Stimulated activated CD8-positive, alpha-beta memory T cell treated with anti-CD3 and anti-CD28 coated beads, Interleukin-15, amount 100 ng/mL, for 48 hours (primary cell): Measurements from ENCODE around the gene FAM193A.
A peak's percentile ranks its signal among the peaks of the same experiment; 100 is the strongest.
"Not testable (repeated sequence)": the region's sequence is repeated elsewhere in the genome, so short reads cannot be mapped to it uniquely, and the experiment has no call there.

Source experiments
- DNase-seq, 2 donors: peaks; one replicate each; pipeline ENCODE4 v3.0.0-alpha.2; 2020; ENCODE audit warnings: low read depth in 2 of 2

FAM193A gene

GRCh38 chr4:2728221-2728620 lies 191.8 kb downstream of the FAM193A start:
- no peak for DNase-seq

- no peak for DNase-seq
These were observed 192.5 kb downstream of the FAM193A start for GRCh38 chr4:2728806-2729532.

GRCh38 chr4:2729533-2729875 lies 193.1 kb downstream of the FAM193A start:
- DNase-seq, result no peak

- DNase-seq, result no peak
These were observed 195.5 kb downstream of the FAM193A start for GRCh38 chr4:2731907-2732317.

GRCh38 chr4:2732526-2732925 lies 196.1 kb downstream of the FAM193A start:
- no peak for DNase-seq

- no peak for DNase-seq
These were observed 196.8 kb downstream of the FAM193A start for GRCh38 chr4:2733001-2733843.

- DNase-seq, result no peak
These were observed 197.6 kb downstream of the FAM193A start for GRCh38 chr4:2733844-2734574.

GRCh38 chr4:2734612-2735011 lies 198.2 kb downstream of the FAM193A start:
- DNase-seq, result no peak

- DNase-seq, result no peak
These were observed 199.4 kb downstream of the FAM193A start for GRCh38 chr4:2735869-2736268.

GRCh38 chr4:2738296-2738695 lies 201.8 kb downstream of the FAM193A start:
- not testable (repeated sequence) for DNase-seq

GRCh38 chr4:2741626-2742025 lies 205.2 kb downstream of the FAM193A start:
- no peak for DNase-seq

GRCh38 chr4:2742081-2742822 lies 205.8 kb downstream of the FAM193A start:
- no peak for DNase-seq

- no peak for DNase-seq
These were observed 206.5 kb downstream of the FAM193A start for GRCh38 chr4:2742823-2743517.

GRCh38 chr4:2743518-2744445 lies 207.3 kb downstream of the FAM193A start:
- no peak for DNase-seq

GRCh38 chr4:2744576-2745270 lies 208.3 kb downstream of the FAM193A start:
- no peak for DNase-seq

GRCh38 chr4:2745516-2745915 lies 209.1 kb downstream of the FAM193A start:
- DNase-seq, result no peak

GRCh38 chr4:2745981-2746806 lies 209.7 kb downstream of the FAM193A start:
- peak; percentile 93 to 96 for DNase-seq

GRCh38 chr4:2746891-2747695 lies 210.6 kb downstream of the FAM193A start:
- no peak for DNase-seq
